LNCAP (cell line): ENCODE results near the gene ETF1.

Experiments used
- CTCF ChIP-seq: fragments of 450-650 bp; IDR thresholded peaks from 2 replicates; pipeline ENCODE4 v1.5.1; 2017; ENCODE audit warnings: mild to moderate bottlenecking

ETF1 gene

GRCh38 chr5:138461343-138462125, 81.5 kb downstream of the ETF1 start:
- no peak for TF ChIP-seq CTCF

GRCh38 chr5:138460032-138460693, 82.9 kb downstream of the ETF1 start:
- TF ChIP-seq CTCF: no peak

GRCh38 chr5:138459311-138459933, 83.6 kb downstream of the ETF1 start:
- no peak for TF ChIP-seq CTCF

- TF ChIP-seq CTCF: no peak
Measured at GRCh38 chr5:138458856-138459255, 84.2 kb downstream of the ETF1 start.

- no peak for TF ChIP-seq CTCF
Measured at GRCh38 chr5:138458384-138458783, 84.7 kb downstream of the ETF1 start.

- no peak for TF ChIP-seq CTCF
Measured at GRCh38 chr5:138457531-138458275, 85.3 kb downstream of the ETF1 start.
